GM18505 (cell line): ENCODE measurements around the gene LRRC32.

ENCODE experiments used
- ATAC-seq: cut with Tn5 transposase; IDR thresholded peaks from one replicate; pipeline ENCODE4 v1.9.1; 2021; ENCODE audit not compliant: unreplicated experiment
- POLR2A ChIP-seq: IDR thresholded peaks from 4 replicates; pipeline ENCODE4 v1.6.1; 2011; ENCODE audit warnings: borderline replicate concordance; ENCODE audit not compliant: insufficient read depth, insufficient read length; ENCODE audit errors: extremely low read depth

LRRC32 gene

DNA sequence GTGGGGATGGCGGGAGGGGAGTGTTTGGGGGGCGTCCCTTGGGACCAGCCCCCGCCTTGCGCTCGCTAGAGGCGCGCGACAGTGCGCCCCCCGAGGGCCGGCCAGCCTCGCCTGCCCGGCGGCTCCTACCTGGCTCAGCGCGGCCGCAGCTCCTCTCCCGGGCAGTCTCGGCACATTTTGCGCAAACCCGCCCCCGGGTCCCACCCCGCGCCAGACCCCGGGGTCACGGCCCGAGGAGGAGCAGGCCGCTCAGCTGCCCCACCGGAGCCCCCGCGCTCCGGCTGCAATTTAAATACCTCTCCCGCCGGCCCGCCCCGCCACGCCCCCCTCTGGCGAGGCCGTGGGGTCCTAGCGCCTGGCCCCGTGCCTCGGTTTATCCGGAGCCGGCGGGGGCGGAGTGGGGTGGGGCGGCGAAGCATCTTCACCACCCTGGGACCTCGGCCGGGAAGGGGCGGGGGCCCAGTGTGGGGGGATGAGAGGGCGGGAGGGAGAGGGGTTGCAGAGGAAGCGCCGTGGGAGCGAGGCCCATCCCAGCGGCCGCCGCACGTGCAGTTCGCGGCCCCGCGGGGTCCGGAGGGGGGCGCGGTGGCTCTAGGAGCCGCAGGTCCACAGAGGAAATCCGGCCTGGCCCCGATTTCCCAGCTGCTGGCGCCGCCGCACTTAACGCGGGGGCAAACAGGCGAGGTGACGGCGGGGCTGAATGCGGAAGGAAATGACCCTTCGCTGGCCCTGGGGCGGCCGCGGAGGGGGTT, at the start of gene LRRC32:
LRRC32 (minus strand) TSS at position 263 of the 752 bp plus-strand sequence. CDS start 4,793 bp downstream, outside the sequence.
- no peak for ATAC-seq
- TF ChIP-seq POLR2A = no peak

- no peak for ATAC-seq
- no peak for TF ChIP-seq POLR2A
Measured at GRCh38 chr11:76719686-76720085, 49.1 kb upstream of the LRRC32 start.

- no peak for TF ChIP-seq POLR2A
- no peak for ATAC-seq
Measured at GRCh38 chr11:76719281-76719680, 48.7 kb upstream of the LRRC32 start.

DNA sequence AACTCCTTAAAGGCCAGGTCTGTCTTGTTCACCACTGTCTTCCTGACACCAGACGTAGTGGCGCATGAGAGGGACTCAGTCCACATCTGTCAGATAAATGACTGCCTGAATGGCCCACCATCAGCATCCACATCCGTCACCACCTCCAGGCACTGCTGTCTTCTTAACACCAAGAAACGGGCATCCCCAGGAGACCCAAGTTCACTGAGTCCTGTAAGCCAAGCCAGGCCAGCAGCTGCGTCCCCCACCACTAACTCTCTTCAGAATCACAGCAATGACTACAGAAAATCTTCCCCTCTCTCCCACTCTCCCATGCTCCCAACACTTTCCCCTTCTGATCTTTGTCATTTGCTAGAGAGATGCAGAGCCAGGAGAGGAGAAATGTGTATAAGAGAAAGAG, 47.3 kb upstream of the LRRC32 start:
- TF ChIP-seq POLR2A = no peak
- ATAC-seq = no peak

- no peak for ATAC-seq
- no peak for TF ChIP-seq POLR2A
Measured at GRCh38 chr11:76717369-76717768, 46.8 kb upstream of the LRRC32 start.

- ATAC-seq = no peak
- no peak for TF ChIP-seq POLR2A
Measured at GRCh38 chr11:76716268-76716667, 45.7 kb upstream of the LRRC32 start.

GRCh38 chr11:76714493-76714892, 43.9 kb upstream of the LRRC32 start:
- no peak for ATAC-seq
- no peak for TF ChIP-seq POLR2A

DNA sequence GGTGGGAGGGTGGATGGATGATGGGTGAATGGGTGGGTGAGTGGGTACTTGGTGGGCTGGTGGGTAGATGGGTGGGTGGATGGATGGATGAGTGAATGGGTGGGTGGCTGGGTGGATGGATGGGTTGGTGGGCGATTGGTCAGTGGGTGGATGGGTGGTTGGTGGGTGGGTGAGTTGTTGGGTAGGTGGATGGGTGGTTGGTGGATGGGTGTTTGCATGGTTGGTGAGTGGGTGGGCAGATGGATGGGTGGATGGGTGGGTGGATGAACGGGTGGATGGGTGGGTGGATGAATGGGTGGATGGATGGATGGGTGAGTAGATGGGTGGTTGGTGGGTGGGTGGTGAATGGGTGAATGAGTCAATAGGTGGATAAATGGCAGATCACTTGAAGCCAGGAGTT, 43.0 kb upstream of the LRRC32 start:
- no peak for ATAC-seq
- no peak for TF ChIP-seq POLR2A

- ATAC-seq = no peak
- no peak for TF ChIP-seq POLR2A
Measured at GRCh38 chr11:76712125-76712524, 41.6 kb upstream of the LRRC32 start.

DNA sequence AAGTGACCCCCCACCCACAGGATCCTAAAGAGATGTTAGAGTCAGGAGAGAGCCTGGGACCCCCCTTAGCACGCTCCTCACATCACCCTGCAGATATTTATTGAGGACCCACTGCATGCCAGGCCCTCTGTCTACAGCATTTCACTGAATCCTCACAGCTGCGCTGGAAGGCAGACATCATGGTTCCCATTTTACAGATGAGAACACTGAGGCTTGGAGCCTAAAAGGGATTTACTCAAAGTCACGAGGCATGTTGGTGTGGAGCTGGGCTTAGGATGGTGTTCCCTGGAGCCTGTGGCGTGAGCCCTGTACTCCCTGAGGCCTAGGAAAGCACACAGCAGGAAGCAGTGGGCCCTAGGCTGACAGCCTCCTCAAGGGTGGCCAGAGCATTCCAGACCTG, 39.2 kb upstream of the LRRC32 start:
- no peak for TF ChIP-seq POLR2A
- no peak for ATAC-seq

DNA sequence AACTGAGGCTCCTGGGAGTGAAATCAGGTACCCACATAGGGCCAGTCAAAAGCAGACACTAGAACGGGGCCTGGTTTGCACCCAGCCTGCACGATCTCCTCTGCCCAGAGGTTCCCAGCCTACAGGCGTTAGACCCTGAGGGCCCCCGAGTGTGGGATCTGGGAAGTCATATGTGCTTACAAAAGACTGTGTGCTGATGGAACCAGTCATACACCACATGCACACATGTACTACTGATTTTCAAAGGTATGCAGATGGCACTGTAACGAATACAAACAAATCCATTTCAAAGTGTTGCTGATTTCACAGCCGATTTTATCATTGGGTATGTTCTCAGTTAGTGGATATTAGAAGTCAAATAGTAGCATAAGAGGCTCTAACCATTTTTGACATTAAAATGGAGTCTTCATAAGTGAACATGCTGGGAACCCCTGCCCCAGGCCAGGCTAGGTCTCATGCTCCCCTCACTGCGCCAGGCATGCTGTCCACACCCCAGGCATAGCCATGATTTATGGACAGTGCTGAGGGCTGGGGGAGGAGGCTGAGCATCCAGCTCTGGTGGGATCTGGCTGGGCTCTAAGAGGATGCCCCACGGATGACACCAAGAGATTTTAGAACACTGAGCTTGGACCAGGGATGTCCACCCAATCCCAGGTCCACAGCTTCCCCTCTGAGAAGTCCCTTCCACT, 38.6 kb upstream of the LRRC32 start:
- TF ChIP-seq POLR2A = no peak
- no peak for ATAC-seq

GRCh38 chr11:76707293-76707825, 36.8 kb upstream of the LRRC32 start:
- ATAC-seq = no peak

GRCh38 chr11:76706667-76707066, 36.1 kb upstream of the LRRC32 start:
- no peak for ATAC-seq
- TF ChIP-seq POLR2A = no peak

More at GRCh38 chr11:76707293-76707825, 36.8 kb upstream of the LRRC32 start:
- TF ChIP-seq POLR2A = no peak

GRCh38 chr11:76705826-76706225, 35.3 kb upstream of the LRRC32 start:
- no peak for ATAC-seq

More at GRCh38 chr11:76705826-76706225, 35.3 kb upstream of the LRRC32 start:
- no peak for TF ChIP-seq POLR2A
